GM13977 (cell line): ENCODE data around the gene CLOCK.

Experiments
- DNase-seq: peaks from one replicate; pipeline ENCODE4 v3.0.0; 2012; ENCODE audit warnings: low spot score
- CTCF ChIP-seq: IDR thresholded peaks from 2 replicates; pipeline ENCODE4 v1.5.1; 2012; ENCODE audit warnings: mild to moderate bottlenecking, control low read depth; ENCODE audit not compliant: insufficient read depth; ENCODE audit errors: extremely low read depth, missing control alignments
- in situ Hi-C: fragments of 300-500 bp; cut with MboI; formaldehyde crosslinking; loops from one replicate; pipeline ENCODE4 v1.12.0; 2022; ENCODE audit warnings: low sequenced_read_pairs, low pct_unique_long_range_greater_than_20kb, mixed read lengths, inconsistent platforms; ENCODE audit not compliant: unreplicated experiment

Gene CLOCK

GRCh38 chr4:55510685-55511084 lies 36.0 kb downstream of the CLOCK start:
- DNase-seq = no peak
- in situ Hi-C loops = no loop called here
- no peak for TF ChIP-seq CTCF

GRCh38 chr4:55509266-55509665 lies 37.4 kb downstream of the CLOCK start:
- no peak for DNase-seq
- TF ChIP-seq CTCF = no peak
- in situ Hi-C loops = no loop called here

GRCh38 chr4:55507612-55508011 lies 39.1 kb downstream of the CLOCK start:
- no peak for TF ChIP-seq CTCF

GRCh38 chr4:55503169-55503568 lies 43.5 kb downstream of the CLOCK start:
- in situ Hi-C loops = no loop called here
- TF ChIP-seq CTCF = no peak
- no peak for DNase-seq

More at GRCh38 chr4:55507612-55508011, 39.1 kb downstream of the CLOCK start:
- in situ Hi-C loops = no loop called here
- DNase-seq = no peak

GRCh38 chr4:55500072-55500471 lies 46.6 kb downstream of the CLOCK start:
- DNase-seq = no peak
- no peak for TF ChIP-seq CTCF
- in situ Hi-C loops = no loop called here

- DNase-seq = no peak
Measured at GRCh38 chr4:55499495-55499894, 47.2 kb downstream of the CLOCK start.

More at GRCh38 chr4:55499495-55499894, 47.2 kb downstream of the CLOCK start:
- in situ Hi-C loops = no loop called here
- no peak for TF ChIP-seq CTCF
